ENCODE data around the gene PALLD.

GRCh38 chr4:168797194-168797593 is 300.3 kb downstream of the PALLD start:
- TF ChIP-seq POLR2AphosphoS5 (IDR thresholded peaks at IDR 0.05), result peak in 1 of 4 donors; percentile 6
- no peak for TF ChIP-seq POLR2A (IDR thresholded peaks at IDR 0.05)
- no peak for TF ChIP-seq CTCF (IDR thresholded peaks at IDR 0.05)
- no peak for TF ChIP-seq EP300 (IDR thresholded peaks at IDR 0.05)

Data from sigmoid colon (tissue), 4 donors.